Measurements from ENCODE around the gene TOM1L2.

Gene TOM1L2

GRCh38 chr17:17910060-17910459 is 62.1 kb downstream of the TOM1L2 start:
- Histone ChIP-seq H3F3A (ENCODE audit: control insufficient read depth, insufficient read depth) (no peaks in the 10 kb centered on the region), H3K9me2 (replicated peaks; ENCODE audit: control insufficient read depth, low read length) (no peaks in the 10 kb centered on the region), H3K27me3 (ENCODE audit: control insufficient read depth, low read length) (no peaks in the 10 kb centered on the region), H3K36me3 (ENCODE audit: control insufficient read depth, low read length) (no peaks in the 10 kb centered on the region), H3K79me2 (ENCODE audit: control insufficient read depth, low read length) (no peaks in the 10 kb centered on the region), H3K9me3 (ENCODE audit: control insufficient read depth, insufficient read depth, low read length) (no peaks in the 10 kb centered on the region), H4K20me1 (ENCODE audit: control insufficient read depth, insufficient read depth, low read depth, low read length) (no peaks in the 10 kb centered on the region), H3K4me3 (ENCODE audit: low read length) (no peak overlapping the region), H3K4me2 (ENCODE audit: low read length) (no peak overlapping the region), H3K4me1 (ENCODE audit: control insufficient read depth, low read length) (no peaks in the 10 kb centered on the region), H3K27ac (ENCODE audit: low read depth, low read length) (no peak overlapping the region)
- TF ChIP-seq CTCF (IDR thresholded peaks at IDR 0.05; ENCODE audit: low read depth, low read length, poor library complexity, severe bottlenecking): no peak
- no peak for TF ChIP-seq EZH2phosphoT487 (IDR thresholded peaks at IDR 0.05; ENCODE audit: borderline replicate concordance, low read length)

GRCh38 chr17:17909078-17909477 is 63.1 kb downstream of the TOM1L2 start:
- H3K4me2 ChIP-seq (ENCODE audit: low read length): no peak overlapping the region
- TF ChIP-seq EZH2phosphoT487 (IDR thresholded peaks at IDR 0.05; ENCODE audit: borderline replicate concordance, low read length) (no peak), CTCF (IDR thresholded peaks at IDR 0.05; ENCODE audit: low read depth, low read length, poor library complexity, severe bottlenecking) (no peak)

GRCh38 chr17:17907469-17907868 is 64.7 kb downstream of the TOM1L2 start:
- H3K36me3 ChIP-seq (ENCODE audit: control insufficient read depth, low read length): no peaks in the 10 kb centered on the region
- no peaks in the 10 kb centered on the region for H3K27me3 ChIP-seq (ENCODE audit: control insufficient read depth, low read length)
- no peaks in the 10 kb centered on the region for H3K9me2 ChIP-seq (replicated peaks; ENCODE audit: control insufficient read depth, low read length)
- no peaks in the 10 kb centered on the region for H3K79me2 ChIP-seq (ENCODE audit: control insufficient read depth, low read length)
- H4K20me1 ChIP-seq (ENCODE audit: control insufficient read depth, insufficient read depth, low read depth, low read length): no peaks in the 10 kb centered on the region
- H3K27ac ChIP-seq (ENCODE audit: low read depth, low read length): no peak overlapping the region
- H3F3A ChIP-seq (ENCODE audit: control insufficient read depth, insufficient read depth): no peaks in the 10 kb centered on the region
- H3K4me2 ChIP-seq (ENCODE audit: low read length): no peak overlapping the region
- no peaks in the 10 kb centered on the region for H3K4me1 ChIP-seq (ENCODE audit: control insufficient read depth, low read length)
- TF ChIP-seq CTCF (IDR thresholded peaks at IDR 0.05; ENCODE audit: low read depth, low read length, poor library complexity, severe bottlenecking) (no peak), EZH2phosphoT487 (IDR thresholded peaks at IDR 0.05; ENCODE audit: borderline replicate concordance, low read length) (no peak)
- H3K9me3 ChIP-seq (ENCODE audit: control insufficient read depth, insufficient read depth, low read length): no peaks in the 10 kb centered on the region
- H3K4me3 ChIP-seq (ENCODE audit: low read length): no peak overlapping the region

More at GRCh38 chr17:17909078-17909477, 63.1 kb downstream of the TOM1L2 start:
- no peak overlapping the region for H3K4me3 ChIP-seq (ENCODE audit: low read length)
- no peaks in the 10 kb centered on the region for H3K9me2 ChIP-seq (replicated peaks; ENCODE audit: control insufficient read depth, low read length)
- no peaks in the 10 kb centered on the region for H3K9me3 ChIP-seq (ENCODE audit: control insufficient read depth, insufficient read depth, low read length)
- no peak overlapping the region for H3K27ac ChIP-seq (ENCODE audit: low read depth, low read length)
- H3K79me2 ChIP-seq (ENCODE audit: control insufficient read depth, low read length): no peaks in the 10 kb centered on the region
- no peaks in the 10 kb centered on the region for H3F3A ChIP-seq (ENCODE audit: control insufficient read depth, insufficient read depth)
- H3K27me3 ChIP-seq (ENCODE audit: control insufficient read depth, low read length): no peaks in the 10 kb centered on the region
- H3K36me3 ChIP-seq (ENCODE audit: control insufficient read depth, low read length): no peaks in the 10 kb centered on the region
- H4K20me1 ChIP-seq (ENCODE audit: control insufficient read depth, insufficient read depth, low read depth, low read length): no peaks in the 10 kb centered on the region
- no peaks in the 10 kb centered on the region for H3K4me1 ChIP-seq (ENCODE audit: control insufficient read depth, low read length)
